B cell (primary cell): ENCODE results near the gene POU2AF2. TPM values are rescaled to one million over a fixed set of nuclear protein-coding genes. Genes with fewer than 3 reads are reported as not detected.

Experiments used
- ATAC-seq: fragments of 200-7000 bp; cut with Tn5 transposase; one replicate; pipeline ENCODE4 v1.10.0; 2021; ENCODE audit warnings: low read depth, mild to moderate bottlenecking, moderate number of reproducible peaks, moderate library complexity
- CTCF ChIA-PET: fragments of 350-600 bp; sonication (Branson Sonifier 250); formaldehyde crosslinking; loops from one replicate; lab custom pipeline; 2021; ENCODE audit warnings: antibody characterized with exemption, inconsistent platforms; lab: Charles Lee
- POLR2A ChIA-PET: fragments of 350-600 bp; sonication (Branson Sonifier 250); formaldehyde crosslinking; loops from one replicate; lab custom pipeline; 2021; ENCODE audit warnings: antibody characterized with exemption; lab: Charles Lee
- DNase-seq: peaks from one replicate; pipeline ENCODE4 v3.0.0; 2013
- H2AFZ ChIP-seq: 2 replicates; pipeline ENCODE4 v1.6.1; 2012; ENCODE audit warnings: mild to moderate bottlenecking, low read depth, low read length; ENCODE audit not compliant: insufficient read depth, poor library complexity, severe bottlenecking
- H3K27ac ChIP-seq, 2 donors: 1 replicate in 1 of 2; 2 replicates in 1 of 2; pipeline ENCODE4 v1.5.1; 2012 to 2013; ENCODE audit warnings: low read length in 2 of 2, mild to moderate bottlenecking in 2 of 2, moderate library complexity in 1 of 2
- H3K27me3 ChIP-seq, 4 experiments: fragments of 200-600 bp in 1 of 4; sonication (generic) in 1 of 4; replicated peaks in 1 of 4; 1 replicate in 2 of 4; 2 replicates in 2 of 4; pipeline versions ENCODE4 v1.6.1 to v1.7.0; 2013 to 2016; ENCODE audit warnings: low read length in 3 of 4, mild to moderate bottlenecking in 2 of 4, mixed read lengths in 1 of 4, moderate library complexity in 1 of 4; ENCODE audit not compliant: insufficient read depth in 4 of 4, control insufficient read depth in 3 of 4; ENCODE audit errors: control extremely low read depth in 1 of 4
- H3K36me3 ChIP-seq, 2 experiments: replicated peaks in 1 of 2; 1 replicate in 1 of 2; 2 replicates in 1 of 2; pipeline versions ENCODE4 v1.6.1 to v1.7.1; 2013; ENCODE audit warnings: low read length in 1 of 2; ENCODE audit not compliant: insufficient read depth in 2 of 2, control insufficient read depth in 1 of 2; ENCODE audit errors: control extremely low read depth in 1 of 2, extremely low read depth in 1 of 2
- H3K4me1 ChIP-seq, 2 donors: fragments of 200-600 bp in 1 of 2; sonication (generic) in 1 of 2; 1 replicate in 1 of 2; 2 replicates in 1 of 2; pipeline versions ENCODE4 v1.5.1 to v1.6.1; 2013 to 2017; ENCODE audit warnings: low read length in 2 of 2; ENCODE audit not compliant: control insufficient read depth in 2 of 2, insufficient read depth in 2 of 2
- H3K4me2 ChIP-seq: replicated peaks from 2 replicates; pipeline ENCODE3; 2012; ENCODE audit warnings: mild to moderate bottlenecking, low read depth, low read length; ENCODE audit not compliant: poor library complexity, severe bottlenecking
- H3K4me3 ChIP-seq, 5 experiments: fragments of 200-600 bp in 1 of 5; sonication (generic) in 1 of 5; 1 replicate in 3 of 5; 2 replicates in 2 of 5; pipeline versions ENCODE4 v1.5.1 to v1.7.0; 2011 to 2016; ENCODE audit warnings: low read length in 4 of 5, mild to moderate bottlenecking in 4 of 5, low read depth in 2 of 5, control low read depth in 1 of 5, moderate library complexity in 1 of 5; ENCODE audit not compliant: insufficient read depth in 1 of 5; ENCODE audit errors: control extremely low read depth in 1 of 5, extremely low read depth in 1 of 5
- H3K79me2 ChIP-seq: fragments of 200-600 bp; sonication (generic); one replicate; pipeline ENCODE4 v1.6.0; 2016; ENCODE audit warnings: low read length; ENCODE audit not compliant: control insufficient read depth, insufficient read depth
- H3K9ac ChIP-seq: fragments of 200-600 bp; sonication (generic); 2 replicates; pipeline ENCODE4 v1.6.1; 2017; ENCODE audit warnings: mild to moderate bottlenecking, low read length, moderate library complexity
- H3K9me3 ChIP-seq, 3 donors: one replicate each; pipeline versions ENCODE4 v1.6.1 to v1.7.1; 2013; ENCODE audit warnings: low read length in 2 of 3; ENCODE audit not compliant: control insufficient read depth in 2 of 3, insufficient read depth in 1 of 3; ENCODE audit errors: control extremely low read depth in 1 of 3
- H4K20me1 ChIP-seq: 2 replicates; pipeline ENCODE4 v1.6.0; 2012; ENCODE audit warnings: mild to moderate bottlenecking, low read length; ENCODE audit not compliant: insufficient read depth, control insufficient read depth, poor library complexity, severe bottlenecking
- H3K27ac Mint-ChIP-seq: one replicate; pipeline ENCODE4 v1.8.0; 2021; ENCODE audit warnings: mixed read lengths
- H3K27me3 Mint-ChIP-seq: one replicate; pipeline ENCODE4 v1.8.0; 2021; ENCODE audit warnings: mixed read lengths
- H3K4me1 Mint-ChIP-seq: one replicate; pipeline ENCODE4 v1.8.0; 2021; ENCODE audit warnings: mixed read lengths
- H3K4me3 Mint-ChIP-seq: one replicate; pipeline ENCODE4 v1.8.0; 2021; ENCODE audit warnings: mixed read lengths
- H3K9me3 Mint-ChIP-seq: one replicate; pipeline ENCODE4 v1.8.0; 2022; ENCODE audit warnings: mixed read lengths; ENCODE audit not compliant: insufficient read depth
- EZH2 ChIP-seq: IDR thresholded peaks from 2 replicates; pipeline ENCODE4 v1.6.1; 2012; ENCODE audit warnings: borderline replicate concordance, low read depth, mild to moderate bottlenecking, moderate library complexity, low read length; ENCODE audit not compliant: insufficient read depth, poor library complexity, severe bottlenecking
- WGBS: methylation state at CpG from one replicate; pipeline ENCODE4 v1.1.5; 2013; ENCODE audit warnings: missing lambda C conversion rate; ENCODE audit not compliant: insufficient coverage; 5-methylcytosine and 5-hydroxymethylcytosine counted together
- intact Hi-C: fragments of 100-400 bp; cut with micrococcal nuclease; formaldehyde crosslinking; loops from one replicate; pipeline ENCODE4 v1.10.0; 2022
- polyA plus RNA-seq: library from polyadenylated mRNA; depleted of rRNA; stranded (reverse); fragments of >200 nt; gene quantifications from 2 replicates; pipeline ENCODE4 v1.2.3, GENCODE V29; 2012
- total RNA-seq, 2 donors: library from RNA; stranded (reverse); fragments of 120-200 nt in 1 of 2; gene quantifications; 1 replicate in 1 of 2; 2 replicates in 1 of 2; pipeline versions ENCODE4 v1.2.3 to v1.2.4, GENCODE V29; 2013 to 2022
- TF ChIP-seq, protein P1 (sequence below): fragments of 200-600 bp; IDR thresholded peaks from one replicate; pipeline ENCODE4 v1.8.0; 2022; ENCODE audit warnings: antibody characterized with exemption, mild to moderate bottlenecking

POU2AF2 gene
- total and polyA plus RNA-seq, 2 donors (not counting 1 experiment from before 2014, with no cell fraction given): not detected

- Histone ChIP-seq H4K20me1 (no peaks in the 10 kb centered on the region), H3K9ac (peak overlapping the region; percentile 75), H3K27ac (peak overlapping the region in 1 of 2 donors; percentile 23), H3K4me2 (peak overlapping the region; percentile 99), H3K27me3 (peaks cover 0 to 29% (median 9%) of the 10 kb centered on the region in 4 experiments), H3K79me2 (no peaks in the 10 kb centered on the region), H3K36me3 (no peaks in the 10 kb centered on the region), H3K4me3 (peak overlapping the region in 4 of 5 experiments; percentile 57 to 77 (median 66)), H3K9me3 (peaks cover 0 to 3% (median 0%) of the 10 kb centered on the region in 3 donors), H3K4me1 (peaks cover 32 to 45% of the 10 kb centered on the region in 2 donors), H2AFZ (peak overlapping the region; percentile 97)
- peak overlapping the region; percentile 61 for H3K27ac Mint-ChIP-seq
- H3K9me3 Mint-ChIP-seq: no peaks in the 10 kb centered on the region
- WGBS: 4% methylated on average over 76 of the region's 77 CpGs
- ChIA-PET POLR2A (interaction anchor here (0.7 to 1.2 kb wide), 3 partner anchors 118 to 123 kb away, joined by 3 to 4 read pairs (median 4); no protein-coding TSS in a partner anchor), CTCF (interaction anchor here (0.7 to 6.7 kb wide), 11 partner anchors 8 to 147 kb away, joined by 3 to 42 read pairs (median 4); no protein-coding TSS in a partner anchor)
- no peak for TF ChIP-seq EZH2
- TF ChIP-seq, protein P1, sequence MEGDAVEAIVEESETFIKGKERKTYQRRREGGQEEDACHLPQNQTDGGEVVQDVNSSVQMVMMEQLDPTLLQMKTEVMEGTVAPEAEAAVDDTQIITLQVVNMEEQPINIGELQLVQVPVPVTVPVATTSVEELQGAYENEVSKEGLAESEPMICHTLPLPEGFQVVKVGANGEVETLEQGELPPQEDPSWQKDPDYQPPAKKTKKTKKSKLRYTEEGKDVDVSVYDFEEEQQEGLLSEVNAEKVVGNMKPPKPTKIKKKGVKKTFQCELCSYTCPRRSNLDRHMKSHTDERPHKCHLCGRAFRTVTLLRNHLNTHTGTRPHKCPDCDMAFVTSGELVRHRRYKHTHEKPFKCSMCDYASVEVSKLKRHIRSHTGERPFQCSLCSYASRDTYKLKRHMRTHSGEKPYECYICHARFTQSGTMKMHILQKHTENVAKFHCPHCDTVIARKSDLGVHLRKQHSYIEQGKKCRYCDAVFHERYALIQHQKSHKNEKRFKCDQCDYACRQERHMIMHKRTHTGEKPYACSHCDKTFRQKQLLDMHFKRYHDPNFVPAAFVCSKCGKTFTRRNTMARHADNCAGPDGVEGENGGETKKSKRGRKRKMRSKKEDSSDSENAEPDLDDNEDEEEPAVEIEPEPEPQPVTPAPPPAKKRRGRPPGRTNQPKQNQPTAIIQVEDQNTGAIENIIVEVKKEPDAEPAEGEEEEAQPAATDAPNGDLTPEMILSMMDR: peak; percentile 37
- peaks cover 35% of the 10 kb centered on the region for H3K4me1 Mint-ChIP-seq
- peak overlapping the region; percentile 76 for H3K4me3 Mint-ChIP-seq
- DNase-seq (peak; percentile 46), ATAC-seq (peak; percentile 59)
- intact Hi-C loops: loop anchor here (1.0 to 2.0 kb wide), 2 partner anchors 17 to 124 kb away; no protein-coding TSS in a partner anchor
- H3K27me3 Mint-ChIP-seq: peaks cover 12% of the 10 kb centered on the region
Measured at GRCh38 chr11:111299101-111300026, 53.8 kb downstream of the POU2AF2 start.
